GM19193 (cell line): ENCODE measurements around the gene CTU2.

Experiments used
- POLR2A ChIP-seq: IDR thresholded peaks from 4 replicates; pipeline ENCODE4 v1.6.1; 2011; ENCODE audit not compliant: insufficient read depth, insufficient read length; ENCODE audit errors: extremely low read depth

CTU2 gene

DNA sequence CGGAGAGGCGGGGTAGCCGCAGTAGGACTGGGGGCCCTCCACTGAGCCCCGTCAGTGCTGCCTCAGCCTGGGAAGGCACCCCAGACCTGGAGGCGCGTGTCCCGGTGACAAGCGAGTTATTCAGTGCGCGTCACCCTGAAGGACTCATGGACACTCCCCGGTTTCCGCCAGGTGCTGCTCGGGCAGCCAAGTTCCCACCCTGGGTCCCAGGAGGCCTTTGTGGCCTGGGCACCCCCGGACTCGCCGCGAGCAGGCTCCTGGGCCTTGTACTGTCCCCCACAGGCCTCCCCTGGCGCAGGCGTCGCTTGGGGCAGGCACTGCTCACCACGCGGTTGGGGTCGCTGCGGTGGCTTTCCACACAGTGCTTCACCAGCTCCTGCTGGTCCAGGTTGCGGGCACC, 7.7 kb upstream of the CTU2 start:
- TF ChIP-seq POLR2A: no peak

DNA sequence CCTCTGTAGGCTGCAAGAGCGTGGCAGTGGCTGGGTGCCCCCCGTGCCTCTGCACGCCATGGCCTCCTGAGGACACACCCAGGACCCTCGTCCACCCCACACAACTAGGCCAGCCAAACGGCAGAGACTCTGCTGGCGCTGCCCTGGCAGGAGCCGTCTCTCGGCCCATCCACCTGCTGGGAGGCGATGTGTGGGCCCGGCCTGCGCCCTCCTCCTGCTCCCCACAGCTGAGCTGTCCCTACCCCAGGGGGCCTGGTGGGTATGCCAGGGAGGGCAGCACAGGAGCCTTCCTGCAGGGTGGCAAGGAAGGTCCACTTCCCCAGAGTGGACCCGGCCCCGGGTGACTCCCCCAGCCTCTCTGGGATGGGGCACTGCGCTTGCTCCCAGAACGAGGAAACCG, 7.1 kb upstream of the CTU2 start:
- TF ChIP-seq POLR2A: no peak

DNA sequence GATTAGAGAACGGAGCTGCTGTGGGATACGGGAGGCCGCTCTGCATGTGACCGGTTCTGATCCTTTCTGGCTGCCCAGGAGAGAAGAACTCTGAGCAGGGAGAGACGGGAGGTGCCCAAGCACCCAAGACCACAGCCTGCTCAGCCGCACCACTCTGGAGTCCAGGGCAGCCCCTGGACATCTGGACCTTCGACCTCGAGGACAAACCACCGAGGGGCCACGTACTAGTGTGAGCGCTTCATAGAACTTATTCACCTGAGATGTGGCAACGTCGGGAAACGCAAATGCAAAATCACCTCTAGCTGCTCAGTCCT, 6.0 kb upstream of the CTU2 start:
- no peak for TF ChIP-seq POLR2A

DNA sequence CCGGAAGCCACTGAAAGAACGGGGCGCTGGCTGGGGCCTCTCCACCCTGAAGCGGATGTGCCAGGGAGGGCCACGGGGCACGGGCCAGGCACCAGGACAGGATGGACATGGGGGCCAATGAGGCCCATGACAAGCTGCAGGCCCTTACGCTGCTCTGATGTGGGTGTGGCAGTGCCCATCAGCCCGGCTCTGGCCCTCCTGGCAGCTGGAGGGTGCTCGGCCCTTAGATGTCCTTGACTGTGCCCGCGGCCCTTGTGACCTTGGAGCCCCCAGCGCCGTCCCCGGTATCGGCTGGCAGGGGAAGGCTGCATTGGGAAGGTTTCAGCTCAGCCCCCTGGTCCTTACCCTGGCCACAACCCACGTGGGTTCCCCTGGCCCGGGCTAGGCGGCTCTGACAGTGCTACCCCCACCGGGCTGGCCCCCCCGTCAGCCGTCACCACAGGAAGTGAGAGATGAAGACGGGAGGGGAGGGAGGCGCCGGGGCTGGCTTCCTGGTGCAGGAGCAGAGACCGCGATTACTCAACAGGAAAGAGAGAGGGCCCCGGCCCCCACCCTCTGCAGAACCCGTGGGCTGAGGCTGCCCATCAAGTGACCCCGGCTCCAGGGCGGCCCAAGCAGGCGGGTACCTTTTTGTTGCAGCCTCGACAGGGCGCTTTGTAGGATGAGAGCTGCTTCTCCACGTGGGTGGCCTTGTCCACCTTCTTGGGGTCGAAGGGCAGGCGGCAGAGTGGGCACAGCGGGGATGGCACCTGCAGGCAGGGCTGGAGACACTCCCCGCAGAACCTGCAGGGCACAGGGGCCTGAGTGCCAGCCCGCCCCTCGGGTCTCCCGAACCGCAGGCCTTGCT, 5.4 kb upstream of the CTU2 start:
- peak; percentile 39 for TF ChIP-seq POLR2A

DNA sequence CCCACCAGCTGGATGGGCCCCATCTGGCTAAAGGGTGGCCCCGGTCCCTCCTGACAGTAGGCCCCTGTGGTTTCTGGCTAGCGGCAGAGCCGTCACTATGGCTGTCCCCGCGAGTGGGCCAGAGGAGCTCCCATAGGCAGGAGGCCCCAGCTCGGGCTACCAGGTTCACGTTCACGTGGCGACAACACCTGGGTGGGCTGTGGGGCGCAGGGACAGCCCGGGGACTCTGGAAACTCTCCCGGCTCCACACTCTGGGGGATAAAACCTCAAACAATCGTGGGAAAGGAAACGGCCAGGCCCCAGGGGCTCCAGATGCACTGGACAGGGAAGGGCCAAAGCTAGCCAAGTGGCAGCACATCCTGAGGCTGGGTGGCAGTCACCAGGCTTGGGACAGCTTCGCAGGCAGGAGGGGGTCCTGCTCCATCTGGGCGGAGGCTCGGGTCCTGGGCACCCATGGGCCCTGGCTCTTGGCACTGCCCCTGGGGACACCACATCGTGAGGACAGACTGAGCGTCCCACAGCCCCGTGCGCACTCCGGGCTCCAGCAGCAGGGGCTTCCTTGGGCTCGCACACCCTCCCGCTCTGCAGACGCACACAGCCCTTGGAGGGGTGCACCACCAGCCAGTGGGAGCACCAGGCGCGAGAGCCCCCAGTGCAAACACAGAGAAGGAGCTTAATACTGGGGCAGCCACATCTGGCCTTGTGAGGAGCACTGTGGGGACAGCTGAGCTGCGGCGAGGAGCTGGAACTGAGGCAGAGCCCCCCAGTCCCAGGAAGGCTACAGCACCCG, 4.5 kb upstream of the CTU2 start:
- TF ChIP-seq POLR2A: no peak

DNA sequence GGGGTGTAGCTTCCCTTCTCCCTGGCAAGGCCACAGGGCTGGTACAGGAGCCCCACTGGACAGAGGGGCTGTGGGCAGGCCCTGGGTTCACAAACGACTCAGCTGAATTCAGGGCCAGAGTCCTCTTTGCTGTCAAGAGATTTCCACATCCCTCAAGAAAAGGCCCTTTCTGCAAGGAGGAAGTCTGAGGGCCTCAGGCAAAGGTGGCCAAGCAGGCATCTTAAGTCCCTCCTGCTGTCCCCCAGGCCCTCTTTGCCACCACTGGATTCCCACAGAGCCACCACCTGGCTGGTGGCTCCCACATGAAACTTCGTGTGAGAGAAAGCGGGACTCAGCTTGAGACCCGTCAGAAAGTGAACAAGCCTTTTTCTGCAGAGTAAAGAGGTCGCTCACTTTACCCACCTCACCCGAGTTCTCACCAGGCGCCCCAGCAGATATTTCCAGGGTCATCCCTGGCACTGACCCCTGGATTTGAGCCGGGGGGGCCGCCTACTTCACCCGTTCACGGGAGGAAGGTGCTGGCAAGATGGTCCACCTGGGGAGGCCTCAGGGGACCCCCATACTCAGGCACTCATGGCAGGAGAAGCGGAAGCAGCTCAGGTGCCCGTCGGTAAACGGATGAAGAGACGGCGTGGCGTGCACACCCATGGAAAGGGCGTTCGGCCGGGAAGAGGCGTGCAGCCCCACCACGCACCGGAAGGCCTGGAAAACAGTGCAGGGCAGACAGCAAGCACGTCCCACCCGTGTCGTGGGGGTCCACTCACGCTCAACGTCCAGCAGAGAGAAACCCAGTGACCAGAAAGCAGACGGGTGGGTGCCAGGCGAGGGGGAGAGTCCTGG, 3.7 kb upstream of the CTU2 start:
- TF ChIP-seq POLR2A: no peak

DNA sequence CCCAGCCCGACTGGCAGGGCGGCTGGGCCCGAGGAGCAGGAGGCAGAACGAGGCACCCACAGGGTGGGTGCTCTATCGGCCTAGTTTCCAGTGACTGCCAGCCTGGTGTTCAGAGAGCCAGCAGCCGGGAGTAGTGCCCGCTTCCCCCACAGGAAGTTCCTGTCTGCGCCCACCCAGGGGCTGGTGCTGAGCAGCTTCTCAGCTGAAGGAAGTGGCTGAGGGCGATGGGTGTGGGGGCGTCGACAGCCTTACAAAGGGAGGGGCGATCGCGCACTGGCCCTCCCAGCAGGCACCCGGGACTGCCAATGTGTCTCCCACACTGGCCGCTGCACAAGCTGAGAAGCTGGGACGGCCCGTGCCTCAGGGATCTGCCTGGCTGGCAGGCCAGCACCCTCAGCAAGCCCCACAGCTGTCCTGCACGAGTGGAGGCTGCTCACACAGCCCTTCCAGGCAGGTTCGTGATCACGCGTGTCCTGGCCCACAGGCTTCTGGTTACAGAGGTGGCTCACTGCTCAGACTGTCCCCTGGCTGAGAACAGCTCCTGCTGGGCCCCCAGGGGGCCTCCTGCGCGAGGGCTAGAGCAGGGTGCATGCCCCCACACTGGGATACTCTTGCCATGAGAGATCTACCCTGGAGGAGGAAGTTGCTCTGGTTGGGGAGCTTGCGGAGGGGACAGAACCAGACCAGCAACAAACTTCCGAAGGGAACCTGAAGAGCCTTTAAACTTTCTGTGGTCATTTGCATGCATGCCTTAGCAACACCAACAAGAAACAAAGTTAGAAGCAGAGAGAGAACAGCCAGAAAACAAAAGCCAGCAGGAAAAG, 2.6 kb upstream of the CTU2 start:
- TF ChIP-seq POLR2A: peak; percentile 41

DNA sequence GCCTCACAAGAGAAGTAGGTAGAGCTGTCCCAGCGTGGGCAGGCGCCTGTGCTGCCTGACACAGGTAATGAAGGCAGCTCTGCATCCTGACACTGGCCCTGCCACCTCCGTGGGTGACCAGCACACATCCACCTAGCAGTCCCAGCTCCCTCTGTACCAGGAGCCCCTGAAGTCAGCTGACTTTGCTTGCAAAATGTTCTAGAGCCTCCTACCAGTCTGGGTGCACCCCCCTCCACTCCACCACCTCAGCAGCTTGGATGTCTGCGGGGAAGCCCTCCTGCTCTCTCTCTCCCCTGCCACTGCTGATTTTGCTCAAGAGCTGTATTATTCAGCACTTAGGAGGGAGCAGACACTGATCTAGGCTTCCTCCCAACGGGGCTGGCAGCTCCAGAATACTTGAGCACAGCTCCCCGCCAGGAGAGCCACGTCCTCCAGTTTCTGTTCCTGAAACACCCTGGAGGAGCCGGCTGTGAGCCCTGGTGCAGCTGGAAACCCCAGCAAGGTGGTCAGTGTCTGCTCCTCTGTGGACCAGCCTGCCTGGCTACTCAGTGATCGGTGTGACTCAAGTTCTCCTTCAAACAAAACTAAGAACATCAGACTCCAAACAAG, 1.1 kb upstream of the CTU2 start:
- TF ChIP-seq POLR2A: no peak

DNA sequence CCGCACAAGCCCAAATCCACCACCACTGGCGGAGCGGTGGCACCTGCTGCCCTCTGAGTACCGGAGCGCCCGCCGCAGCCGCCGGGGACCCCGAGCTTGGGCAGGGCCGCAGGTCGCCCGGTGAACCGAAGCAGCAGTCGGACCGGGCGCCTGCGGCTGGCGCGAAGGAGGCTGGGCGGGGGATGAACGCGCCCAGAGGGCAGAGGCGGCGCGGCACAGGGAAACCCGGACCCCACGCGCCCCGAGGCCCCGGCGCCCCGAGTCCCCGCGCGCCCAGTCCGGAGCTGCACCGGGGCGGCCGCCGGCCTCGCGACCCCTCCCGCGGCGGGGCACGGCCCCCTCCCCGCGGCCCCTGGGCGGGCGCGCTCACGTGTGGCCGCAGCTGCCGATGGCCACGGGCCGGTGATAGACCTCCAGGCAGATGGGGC, 488 bp upstream of the CTU2 start:
- no peak for TF ChIP-seq POLR2A

DNA sequence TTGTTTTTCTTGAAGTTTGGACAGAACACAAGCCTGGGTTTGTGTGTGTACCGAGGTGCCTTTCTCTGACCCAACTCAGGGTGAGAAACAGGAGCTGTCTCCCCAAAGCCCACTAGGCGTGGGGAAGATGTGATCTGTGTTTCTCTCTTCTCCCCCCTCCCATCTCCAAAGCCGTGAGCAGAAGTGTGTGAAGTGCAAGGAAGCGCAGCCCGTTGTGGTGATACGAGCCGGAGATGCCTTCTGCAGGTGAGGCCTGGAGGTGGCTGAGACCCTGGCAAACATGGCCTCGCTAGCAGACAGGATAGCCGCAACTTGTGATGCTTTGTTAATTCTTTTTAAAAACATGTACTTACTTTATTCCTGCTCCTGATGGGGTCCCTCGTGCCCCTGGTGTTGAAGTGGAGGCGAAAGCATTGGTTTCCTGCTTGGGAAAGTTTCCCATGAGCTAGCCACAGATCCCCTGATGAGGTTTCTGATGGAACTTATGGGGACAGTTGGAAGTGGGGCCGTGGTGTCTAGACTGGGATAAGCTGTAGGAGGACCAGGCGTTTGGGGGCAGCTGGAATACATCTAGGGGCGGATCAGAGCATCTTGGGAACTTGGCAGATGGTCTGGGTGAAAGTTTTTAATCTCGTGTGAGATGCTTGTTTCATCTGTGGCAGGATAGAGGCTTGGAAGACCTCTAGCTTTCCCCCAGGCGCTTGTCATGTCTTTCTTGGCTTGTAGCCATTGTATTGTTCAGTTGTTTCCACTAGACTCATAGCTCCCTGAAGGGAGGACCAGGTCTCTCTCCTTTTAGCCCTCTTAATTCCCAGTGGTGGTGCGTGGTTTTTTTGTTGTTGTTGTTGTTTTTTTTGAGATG, 893 bp downstream of the CTU2 start:
- TF ChIP-seq POLR2A: no peak

DNA sequence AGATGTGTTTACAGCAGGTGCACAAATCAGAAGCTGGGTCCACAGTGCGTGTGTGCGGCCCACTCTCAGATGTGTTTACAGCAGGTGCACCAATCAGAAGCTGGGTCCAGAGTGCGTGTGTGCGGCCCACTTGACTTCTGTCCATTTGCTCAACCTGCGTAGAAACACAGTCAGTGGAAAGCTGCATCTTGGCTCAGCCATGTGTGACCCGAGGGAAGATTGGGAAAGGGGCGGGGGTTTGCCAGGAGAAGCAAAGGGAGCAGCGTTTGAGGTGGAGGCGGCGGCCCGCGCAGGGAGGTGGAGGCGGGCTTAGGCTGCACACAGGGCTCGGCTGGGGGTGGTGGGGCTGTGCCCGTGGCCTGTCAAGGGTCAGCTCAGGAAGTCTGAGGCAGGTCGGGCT, 4.3 kb downstream of the CTU2 start:
- no peak for TF ChIP-seq POLR2A

DNA sequence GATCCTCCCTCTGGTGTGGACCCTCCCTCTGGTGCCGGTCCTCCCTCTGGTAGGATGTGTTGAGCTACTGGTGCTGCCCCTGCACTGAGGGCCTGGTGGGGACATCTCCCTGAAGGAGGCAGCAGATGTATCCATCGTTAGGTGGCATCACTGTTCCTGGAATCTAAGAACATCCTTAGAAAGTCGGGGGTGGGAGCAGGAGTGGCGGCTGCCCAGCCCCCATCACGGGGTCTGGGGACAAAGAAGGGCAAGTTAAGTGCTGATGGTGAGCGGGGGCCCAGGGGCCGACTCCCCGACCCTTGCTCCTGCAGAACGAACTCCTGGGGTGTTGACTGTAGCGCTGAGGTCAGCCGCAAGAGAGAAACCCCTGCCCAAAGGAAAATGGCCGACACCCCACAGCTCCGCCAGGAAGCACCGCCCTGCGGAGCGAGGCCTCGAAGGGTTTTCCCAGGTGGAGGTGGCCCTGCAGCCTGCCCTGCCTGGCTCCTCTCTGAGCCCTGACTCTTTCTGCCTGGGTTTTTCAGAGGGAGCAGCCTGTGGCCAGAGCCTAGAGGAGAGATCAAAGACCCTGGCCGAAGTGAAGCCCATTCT, 5.5 kb downstream of the CTU2 start:
- TF ChIP-seq POLR2A: no peak
